Smooth muscle cell (in vitro differentiated cells): ENCODE measurements around the gene NOTCH3. TPM values are rescaled to one million over a fixed set of nuclear protein-coding genes. Genes with fewer than 3 reads are reported as not detected.

ENCODE experiments used
- DNase-seq: peaks from one replicate; lab custom pipeline; 2025; ENCODE audit not compliant: unreplicated experiment; lab: John Stamatoyannopoulos, UW
- H2AFZ ChIP-seq: fragments of 200-600 bp; sonication (generic); 2 replicates; pipeline ENCODE4 v1.6.0; 2016; ENCODE audit warnings: antibody characterized with exemption, low read depth, mild to moderate bottlenecking
- H3F3A ChIP-seq: fragments of 200-600 bp; sonication (generic); 2 replicates; pipeline ENCODE4 v1.6.0; 2017; ENCODE audit warnings: antibody characterized with exemption, low read depth
- H3K27ac ChIP-seq: fragments of 200-600 bp; sonication (generic); 2 replicates; pipeline ENCODE4 v1.5.1; 2016; ENCODE audit warnings: low read depth, mild to moderate bottlenecking
- H3K27me3 ChIP-seq: fragments of 200-600 bp; sonication (generic); 2 replicates; pipeline ENCODE4 v1.6.1; 2016; ENCODE audit warnings: low read depth, mild to moderate bottlenecking
- H3K36me3 ChIP-seq: fragments of 200-600 bp; sonication (generic); 2 replicates; pipeline ENCODE4 v1.5.1; 2016; ENCODE audit warnings: low read depth
- H3K4me1 ChIP-seq: fragments of 200-600 bp; sonication (generic); 2 replicates; pipeline ENCODE4 v1.5.1; 2016; ENCODE audit warnings: low read depth
- H3K4me2 ChIP-seq: fragments of 200-600 bp; sonication (generic); 2 replicates; pipeline ENCODE4 v1.6.0; 2016; ENCODE audit warnings: mild to moderate bottlenecking
- H3K4me3 ChIP-seq: fragments of 200-600 bp; sonication (generic); 2 replicates; pipeline ENCODE4 v1.5.1; 2016; ENCODE audit warnings: mild to moderate bottlenecking
- H3K79me2 ChIP-seq: fragments of 200-600 bp; sonication (generic); 2 replicates; pipeline ENCODE4 v1.6.0; 2016; ENCODE audit warnings: low read depth, mild to moderate bottlenecking
- H3K9ac ChIP-seq: fragments of 200-600 bp; sonication (generic); 2 replicates; pipeline ENCODE4 v1.6.0; 2016; ENCODE audit warnings: low read depth
- H3K9me3 ChIP-seq: fragments of 200-600 bp; sonication (generic); replicated peaks from 2 replicates; pipeline ENCODE4 v1.5.1; 2016; ENCODE audit warnings: low read depth
- H4K20me1 ChIP-seq: fragments of 200-600 bp; sonication (generic); 2 replicates; pipeline ENCODE4 v1.6.0; 2016; ENCODE audit warnings: low read depth
- CTCF ChIP-seq: fragments of 200-600 bp; sonication (generic); IDR thresholded peaks from 2 replicates; pipeline ENCODE4 v1.5.1; 2017; ENCODE audit warnings: borderline replicate concordance, mild to moderate bottlenecking, antibody characterized with exemption; ENCODE audit not compliant: insufficient read depth, poor library complexity, severe bottlenecking
- WGBS: methylation state at CpG from one replicate; pipeline ENCODE4 v1.1.7; 2016; ENCODE audit warnings: low lambda C conversion rate; 5-methylcytosine and 5-hydroxymethylcytosine counted together
- polyA plus RNA-seq: library from polyadenylated mRNA; unstranded; fragments of >200 nt; fragmentation: Nextera tagmentation; extraction: Ambion mirVana; gene quantifications from 2 replicates; pipeline ENCODE4 v1.2.1, GENCODE V29; 2016
- total RNA-seq: library from RNA; depleted of rRNA; stranded (reverse); fragments of >200 nt; gene quantifications from 2 replicates; pipeline ENCODE4 v1.2.3, GENCODE V29; 2014

Gene NOTCH3
- total and polyA plus RNA-seq, 2 experiments from 2014 or later: 72.0 to 92.5 TPM

GRCh38 chr19:15161028-15161984 is 39.5 kb downstream of the NOTCH3 start:
- Histone ChIP-seq H3F3A (no peaks in the 10 kb centered on the region), H3K79me2 (no peaks in the 10 kb centered on the region), H2AFZ (no peak overlapping the region), H3K36me3 (peaks cover 9% of the 10 kb centered on the region), H4K20me1 (no peaks in the 10 kb centered on the region), H3K9me3 (no peaks in the 10 kb centered on the region), H3K4me2 (no peak overlapping the region), H3K4me1 (no peaks in the 10 kb centered on the region), H3K27me3 (no peaks in the 10 kb centered on the region), H3K9ac (no peak overlapping the region), H3K27ac (no peak overlapping the region), H3K4me3 (no peak overlapping the region)
- no peak for DNase-seq
- peak; percentile 20 for TF ChIP-seq CTCF
- WGBS: 98% methylated on average over 21 of the region's 42 CpGs

- no peak for TF ChIP-seq CTCF
- 89% methylated on average over 3 of the region's 3 CpGs for WGBS
- Histone ChIP-seq H3K9ac (no peak overlapping the region), H3K36me3 (peaks cover 9% of the 10 kb centered on the region), H3F3A (no peaks in the 10 kb centered on the region), H3K4me2 (no peak overlapping the region), H3K79me2 (no peaks in the 10 kb centered on the region), H4K20me1 (no peaks in the 10 kb centered on the region), H3K27me3 (no peaks in the 10 kb centered on the region), H3K4me3 (no peak overlapping the region), H3K9me3 (no peaks in the 10 kb centered on the region), H3K27ac (no peak overlapping the region), H3K4me1 (no peaks in the 10 kb centered on the region), H2AFZ (no peak overlapping the region)
- DNase-seq: no peak
These were observed 41.5 kb downstream of the NOTCH3 start for GRCh38 chr19:15159251-15159650.

- H3K4me1 ChIP-seq: no peaks in the 10 kb centered on the region
- H3K9me3 ChIP-seq: no peaks in the 10 kb centered on the region
- H3F3A ChIP-seq: no peaks in the 10 kb centered on the region
- WGBS: 94% methylated on average over 4 of the region's 4 CpGs
- TF ChIP-seq CTCF: no peak
- DNase-seq: no peak
- no peaks in the 10 kb centered on the region for H3K27me3 ChIP-seq
- no peak overlapping the region for H3K9ac ChIP-seq
- H3K4me2 ChIP-seq: no peak overlapping the region
- no peaks in the 10 kb centered on the region for H3K36me3 ChIP-seq
- H3K27ac ChIP-seq: no peak overlapping the region
- H3K4me3 ChIP-seq: no peak overlapping the region
- no peaks in the 10 kb centered on the region for H4K20me1 ChIP-seq
- H3K79me2 ChIP-seq: no peaks in the 10 kb centered on the region
- H2AFZ ChIP-seq: no peak overlapping the region
These were observed 44.4 kb downstream of the NOTCH3 start for GRCh38 chr19:15156391-15156790.
